GM18868 (cell line): ENCODE results near the gene RHCG.

ENCODE experiments used
- ATAC-seq: cut with Tn5 transposase; IDR thresholded peaks from one replicate; pipeline ENCODE4 v1.9.1; 2021; ENCODE audit warnings: mild to moderate bottlenecking, moderate library complexity; ENCODE audit not compliant: unreplicated experiment

RHCG gene

GRCh38 chr15:89504166-89504565 lies 7.8 kb upstream of the RHCG start:
- no peak for ATAC-seq

DNA sequence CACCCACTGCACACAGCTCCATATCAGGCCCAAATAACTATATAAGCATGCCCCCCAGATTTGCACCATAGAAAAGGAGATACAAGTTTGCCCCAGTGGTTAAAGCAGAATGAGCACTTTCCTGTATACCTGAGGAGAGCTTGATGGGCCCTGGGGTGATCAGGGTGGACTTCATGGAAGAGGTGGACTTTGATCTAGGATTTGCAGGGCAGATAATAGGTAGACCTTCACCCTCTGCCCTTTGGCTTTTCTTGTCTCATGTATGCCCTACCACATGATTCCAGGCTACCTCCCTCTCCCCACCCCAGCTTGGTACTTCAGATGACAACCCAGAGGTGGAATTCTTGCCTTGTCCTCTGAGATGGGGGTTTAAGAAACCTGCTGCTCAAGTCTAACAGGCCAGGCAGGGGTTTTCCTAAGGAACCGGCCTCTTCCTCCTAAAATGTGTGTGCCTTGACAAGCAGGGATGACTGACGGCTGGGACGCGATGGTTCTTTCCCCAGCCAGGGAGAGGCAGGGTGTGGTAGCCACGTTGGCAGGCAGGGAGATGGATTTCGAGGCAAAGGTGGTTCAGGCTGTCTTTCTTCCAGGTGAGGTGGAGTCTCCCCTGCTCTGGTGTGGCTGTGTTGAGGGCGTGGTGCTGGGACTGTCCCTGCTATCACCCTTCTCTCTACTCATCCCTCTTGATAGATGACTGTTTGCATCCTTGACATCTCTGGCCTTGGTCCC lies 6.6 kb upstream of the RHCG start:
- no peak for ATAC-seq

GRCh38 chr15:89501646-89502045 lies 5.3 kb upstream of the RHCG start:
- no peak for ATAC-seq

- no peak for ATAC-seq
Measured at GRCh38 chr15:89500397-89501270, 4.3 kb upstream of the RHCG start.

- ATAC-seq = no peak
Measured at GRCh38 chr15:89499156-89499555, 2.8 kb upstream of the RHCG start.

DNA sequence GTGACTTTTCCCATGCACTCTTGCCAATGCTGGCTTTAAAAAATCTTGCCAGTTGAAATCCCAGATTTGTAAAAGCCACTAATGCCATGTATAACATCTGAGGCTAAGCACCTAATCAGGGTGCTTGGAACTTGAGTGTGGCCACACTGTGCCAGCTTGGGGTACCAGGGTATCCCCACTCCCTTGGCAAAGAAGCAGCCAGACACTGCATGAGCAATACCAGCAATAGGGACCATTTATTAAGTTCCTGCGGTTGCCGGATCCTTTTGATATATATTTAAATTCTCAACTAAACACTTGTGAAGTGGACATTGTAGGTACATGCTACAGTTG lies 2.2 kb upstream of the RHCG start:
- no peak for ATAC-seq

DNA sequence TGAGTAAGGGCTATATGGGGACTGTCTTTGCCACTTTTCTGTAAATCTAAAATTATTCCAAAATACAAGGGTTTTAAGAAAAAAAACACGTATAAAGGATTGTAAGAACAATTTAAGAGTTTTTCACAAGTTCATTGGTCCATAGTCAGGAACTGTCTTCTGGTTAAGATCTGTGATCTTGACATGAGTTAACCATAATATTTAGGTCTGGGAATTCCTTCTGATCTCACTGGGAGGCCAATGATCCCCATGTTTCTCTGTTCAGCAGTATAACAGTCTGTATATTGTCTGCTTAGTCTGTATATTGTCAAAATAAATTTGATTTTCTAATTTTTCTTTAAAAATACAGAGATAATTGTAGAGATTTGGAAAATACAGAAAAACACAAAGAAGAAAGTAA lies 848 bp upstream of the RHCG start:
- ATAC-seq = no peak

- ATAC-seq = no peak
Measured at GRCh38 chr15:89495638-89496145, 691 bp downstream of the RHCG start.

GRCh38 chr15:89494941-89495637 lies 1.3 kb downstream of the RHCG start:
- no peak for ATAC-seq

DNA sequence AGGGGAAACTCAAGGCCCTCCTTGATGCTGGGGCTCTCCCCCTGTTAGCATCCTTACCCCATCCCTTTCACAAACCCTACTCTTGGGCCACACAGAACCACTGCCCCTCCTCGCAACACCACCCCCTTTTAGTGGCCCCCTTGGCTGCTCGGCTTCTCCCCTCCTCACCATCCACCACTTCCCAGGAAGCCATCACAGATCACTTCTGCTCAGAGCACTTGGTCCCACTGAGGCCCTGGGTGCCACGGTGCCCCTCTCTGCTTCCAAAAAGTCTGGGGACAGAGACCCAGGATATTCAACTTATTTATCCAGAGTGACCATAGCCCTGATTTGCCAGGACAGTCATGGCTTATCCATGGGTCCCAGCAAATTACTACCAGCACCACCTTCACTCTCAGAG lies 2.4 kb downstream of the RHCG start:
- ATAC-seq = no peak

DNA sequence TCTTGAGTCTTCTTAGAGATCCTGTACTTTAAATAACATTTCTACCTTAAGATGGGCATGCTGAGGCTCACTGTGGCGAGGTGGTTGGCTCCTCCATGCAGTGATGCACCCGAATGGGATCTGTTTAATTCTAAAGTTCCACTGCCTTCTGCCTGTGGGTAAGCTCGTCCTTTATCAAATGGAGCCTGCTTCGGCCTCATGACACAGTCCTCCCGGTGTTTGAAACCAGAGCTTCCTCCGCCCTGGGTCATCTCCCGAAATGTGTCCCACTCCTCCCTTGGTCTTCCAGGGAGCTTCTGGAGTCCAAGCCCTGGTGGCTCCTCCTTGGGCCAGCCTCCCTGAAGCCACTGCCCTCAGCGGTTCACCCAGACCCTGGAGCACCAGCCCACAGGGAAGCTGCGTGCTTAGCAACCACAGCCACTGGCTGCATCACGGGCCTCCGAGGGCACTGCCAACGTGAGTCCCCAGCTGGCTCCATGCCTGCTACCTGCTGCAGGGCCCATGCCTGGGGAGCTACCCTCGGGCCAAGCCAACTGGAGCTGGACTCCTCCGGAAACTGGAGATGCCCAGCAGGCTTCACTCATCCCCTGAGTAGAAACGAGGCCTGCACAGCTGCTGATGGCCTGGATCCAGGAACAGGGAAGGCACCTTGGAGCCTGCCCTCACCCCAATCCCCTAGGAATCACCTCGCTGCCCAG lies 3.3 kb downstream of the RHCG start:
- ATAC-seq = no peak

DNA sequence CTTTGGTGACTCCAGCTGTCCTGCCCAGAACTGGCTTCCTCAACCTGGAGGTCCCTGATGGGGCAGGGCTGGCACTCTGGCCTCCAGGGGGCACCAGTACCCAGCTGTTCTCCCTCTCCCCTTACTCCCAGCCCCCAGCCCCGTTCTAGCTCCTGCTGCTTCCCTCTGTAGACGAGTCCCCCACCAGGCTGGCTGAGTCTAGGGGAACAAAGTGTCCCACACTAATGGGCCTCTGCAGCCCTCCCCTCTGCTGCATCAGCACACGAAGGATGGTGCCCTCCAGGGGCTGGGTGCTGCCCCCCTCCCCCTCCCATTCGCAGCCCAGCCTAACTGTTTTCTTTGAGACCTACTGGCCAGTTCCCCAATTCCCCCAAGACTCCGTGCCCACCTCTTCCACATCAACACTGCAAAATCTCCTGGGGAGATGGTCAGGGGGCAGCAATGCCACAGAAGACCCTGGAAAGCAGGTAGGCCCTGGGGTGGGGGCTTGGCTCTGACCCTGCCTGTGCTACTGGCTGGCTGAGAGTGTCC lies 4.2 kb downstream of the RHCG start:
- ATAC-seq = no peak

DNA sequence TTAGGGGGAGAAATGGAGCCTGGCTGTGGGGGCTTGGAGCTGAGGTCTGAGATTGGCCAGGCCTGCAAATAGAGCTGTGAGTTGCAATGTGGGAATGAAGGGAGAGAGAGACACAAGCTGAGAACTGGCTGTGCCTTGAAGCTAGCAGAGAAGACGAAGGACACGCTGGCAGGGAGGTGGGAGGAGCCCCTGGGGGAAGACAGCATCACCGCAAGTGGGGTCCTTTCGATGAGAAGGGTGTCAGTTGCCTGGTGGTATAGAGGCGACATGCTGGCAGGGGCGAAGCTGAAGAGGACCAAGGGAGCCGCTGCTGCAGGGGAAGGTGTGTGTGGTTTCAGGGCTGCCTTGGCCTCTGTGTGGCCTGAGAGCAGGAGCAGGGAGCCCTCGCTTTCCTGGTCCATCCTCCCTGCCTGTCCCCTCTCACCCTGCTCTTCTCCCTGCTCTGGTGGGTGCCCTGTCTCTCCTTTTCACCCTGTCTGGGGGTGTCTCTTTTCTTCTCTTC lies 5.5 kb downstream of the RHCG start:
- no peak for ATAC-seq

GRCh38 chr15:89490081-89490813 lies 6.1 kb downstream of the RHCG start:
- no peak for ATAC-seq

- ATAC-seq = no peak
Measured at GRCh38 chr15:89489376-89489775, 7.0 kb downstream of the RHCG start.

GRCh38 chr15:89487791-89488190 lies 8.6 kb downstream of the RHCG start:
- no peak for ATAC-seq

DNA sequence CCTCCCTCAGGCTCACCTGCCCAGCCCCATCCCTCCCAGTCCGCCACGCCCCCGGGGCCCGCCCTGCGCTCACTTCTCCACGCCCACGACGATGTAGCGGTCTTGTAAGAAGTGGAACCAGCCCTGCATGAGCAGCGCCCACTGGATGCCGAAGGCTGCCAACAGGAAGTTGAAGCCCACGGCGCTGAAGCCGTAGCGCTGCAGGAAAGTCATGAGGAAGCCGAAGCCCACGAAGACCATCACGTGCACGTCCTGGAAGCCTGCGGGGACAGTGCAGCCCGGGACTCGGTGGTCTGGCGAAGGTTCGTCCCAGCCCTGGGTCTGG lies 9.7 kb downstream of the RHCG start:
- ATAC-seq = peak; percentile 59

DNA sequence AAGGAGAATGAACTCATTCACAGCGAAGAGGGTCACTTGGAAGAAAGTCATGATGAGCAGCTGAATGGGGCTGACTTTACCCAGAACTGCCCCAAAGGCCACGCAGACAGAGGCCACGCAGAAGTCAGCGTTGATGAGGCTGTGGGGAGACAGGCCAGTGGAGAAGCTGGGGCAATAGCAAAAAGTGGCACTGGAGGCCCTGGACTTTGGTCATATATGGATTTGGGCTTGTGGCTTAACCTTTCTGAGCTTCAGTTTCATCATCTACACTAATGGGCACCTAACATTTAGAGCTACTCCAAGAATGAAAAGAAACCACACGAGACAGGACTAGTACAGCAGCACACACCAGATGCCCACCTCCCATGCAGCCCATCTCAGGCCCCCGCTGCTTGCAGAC lies 13.3 kb downstream of the RHCG start:
- ATAC-seq = no peak

DNA sequence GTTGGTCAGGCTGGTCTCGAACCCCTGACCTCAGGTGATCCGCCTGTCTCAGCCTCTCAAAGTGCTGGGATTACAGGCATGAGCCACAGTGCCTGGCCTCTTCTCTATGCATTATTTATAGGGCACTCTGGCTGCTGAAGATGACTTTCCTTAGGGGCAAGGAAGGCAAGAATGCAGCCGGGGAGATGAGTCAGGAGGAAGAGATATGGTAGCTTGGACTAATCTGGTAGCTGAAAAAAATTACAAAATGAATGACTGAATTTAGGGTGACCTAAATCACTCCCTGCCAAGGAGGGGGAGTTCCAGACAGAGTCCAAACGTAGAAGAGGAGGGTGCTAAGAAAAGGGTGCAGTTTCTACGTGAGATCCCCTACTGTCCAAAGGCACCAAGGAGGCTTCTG lies 14.2 kb downstream of the RHCG start:
- ATAC-seq = no peak

DNA sequence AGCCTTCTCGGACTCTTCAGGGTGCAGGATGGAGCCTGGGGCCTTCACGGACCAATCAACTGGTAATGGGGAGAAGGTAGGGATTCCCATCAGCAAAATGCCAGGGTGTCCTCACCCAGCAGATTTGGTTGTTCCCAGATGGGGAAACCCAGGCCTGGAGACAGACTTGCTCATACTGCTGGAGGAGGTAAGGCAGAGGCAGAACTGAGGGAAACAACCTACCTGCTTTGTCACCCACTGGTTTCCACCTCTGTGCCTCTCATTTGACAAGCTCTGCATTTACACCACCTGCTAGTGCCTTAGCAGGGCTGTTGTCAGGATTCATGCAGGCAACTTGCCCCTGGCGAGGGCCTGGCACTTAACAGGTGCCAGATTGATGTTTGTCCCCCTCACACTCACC lies 15.9 kb downstream of the RHCG start:
- no peak for ATAC-seq
